ENCODE measurements around the gene PYGM. TPM values are rescaled to one million over a fixed set of nuclear protein-coding genes. Genes with fewer than 3 reads are reported as not detected.

The PYGM gene
- total RNA-seq, 1 experiment from 2014 or later: 1.7 TPM

GRCh38 chr11:64787526-64788320, 27.9 kb upstream of the PYGM start:
- TSS peak; percentile 30 for BruUV-seq (replicated peaks)
- DNase-seq (ENCODE audit: low read depth, low spot score) (no peak), ATAC-seq (peak; percentile 91)
- H3K9ac ChIP-seq (ENCODE audit: low read length): no peak overlapping the region
- H3K27me3 ChIP-seq (ENCODE audit: insufficient read depth, low read length): no peaks in the 10 kb centered on the region
- no peaks in the 10 kb centered on the region for H3K9me3 ChIP-seq (ENCODE audit: control insufficient read depth in 1 of 2, insufficient read depth in 1 of 2, low read depth in 1 of 2, low read length in 2 of 2)
- ChIA-PET CTCF (interaction anchor here (0.6 to 1.6 kb wide), 11 partner anchors 9 to 338 kb away, joined by 3 to 13 read pairs (median 4); partner anchors contain the start of genes BATF2, CDC42BPG and SF1), RAD21 (ENCODE audit: low non-redundant PET in 1 of 2, low total read pairs in 2 of 2, uncharacterized antibody in 2 of 2, unreplicated experiment in 2 of 2) (interaction anchor here in 1 of 2 experiments (0.7 kb wide), 1 partner anchor 108 kb away, joined by 4 read pairs; no protein-coding TSS in a partner anchor), POLR2A (interaction anchor here (2.0 kb wide), 1 partner anchor 9 kb away, joined by 9 read pairs; the partner anchor contains the start of gene SF1)
- TF ChIP-seq ZNF274 (IDR thresholded peaks at IDR 0.05; ENCODE audit: low read depth, low read length): no peak
- no peak for TF ChIP-seq POLR2AphosphoS5 (IDR thresholded peaks at IDR 0.05; ENCODE audit: low read depth, low read length)
- peak; percentile 85 for TF ChIP-seq RAD21 (IDR thresholded peaks at IDR 0.05; ENCODE audit: low read depth)
- peak; percentile 71 to 95 (median 93); a peak in 5 of 6 replicates for TF ChIP-seq CTCF (IDR thresholded peaks at IDR 0.05 in 2 of 3, conservative IDR thresholded peaks at IDR 0.05 in 1 of 3; ENCODE audit: borderline replicate concordance in 1 of 3, insufficient read depth in 1 of 3, low read depth in 2 of 3, low read length in 2 of 3)
- no peaks in the 10 kb centered on the region for H3K9me2 ChIP-seq (ENCODE audit: insufficient read depth)
- H3K27ac ChIP-seq (ENCODE audit: low read depth, low read length): 0 out of 2 replicates have a peak overlapping the region, but pooled peaks have one; percentile 1
- H3K4me2 ChIP-seq (ENCODE audit: low read length): no peak overlapping the region
- H4K20me1 ChIP-seq (ENCODE audit: insufficient read depth): no peaks in the 10 kb centered on the region
- peaks cover 2 to 9% of the 10 kb centered on the region in 2 experiments; a peak in 3 of 4 replicates for H3K4me1 ChIP-seq (ENCODE audit: control insufficient read depth in 1 of 2, insufficient read depth in 2 of 2, low read length in 2 of 2)
- no peaks in the 10 kb centered on the region; a peak in 1 of 4 replicates for H3K36me3 ChIP-seq (ENCODE audit: control insufficient read depth in 1 of 2, insufficient read depth in 2 of 2, low read length in 2 of 2)
- no peak overlapping the region for H2AFZ ChIP-seq (ENCODE audit: low read depth, low read length, poor library complexity, severe bottlenecking)
- H3K79me2 ChIP-seq (ENCODE audit: insufficient read depth, low read length): no peaks in the 10 kb centered on the region
- no peak overlapping the region for H3K4me3 ChIP-seq (replicated peaks in 1 of 2; ENCODE audit: low read depth in 1 of 2, low read length in 2 of 2)
- intact Hi-C loops (cut with micrococcal nuclease): loop anchor here (2.0 to 5.0 kb wide), 4 partner anchors 55 to 330 kb away; partner anchors contain the start of genes ARL2, CDC42BPG and ZNHIT2

Measured in HCT116 (cell line).